Raji (cell line): Measurements from ENCODE around the gene ARTN.

Experiments
- POLR2A ChIP-seq: IDR thresholded peaks from 2 replicates; pipeline ENCODE4 v1.6.1; 2011; ENCODE audit warnings: low read depth, low read length, control low read depth; ENCODE audit not compliant: insufficient read depth

The ARTN gene

DNA sequence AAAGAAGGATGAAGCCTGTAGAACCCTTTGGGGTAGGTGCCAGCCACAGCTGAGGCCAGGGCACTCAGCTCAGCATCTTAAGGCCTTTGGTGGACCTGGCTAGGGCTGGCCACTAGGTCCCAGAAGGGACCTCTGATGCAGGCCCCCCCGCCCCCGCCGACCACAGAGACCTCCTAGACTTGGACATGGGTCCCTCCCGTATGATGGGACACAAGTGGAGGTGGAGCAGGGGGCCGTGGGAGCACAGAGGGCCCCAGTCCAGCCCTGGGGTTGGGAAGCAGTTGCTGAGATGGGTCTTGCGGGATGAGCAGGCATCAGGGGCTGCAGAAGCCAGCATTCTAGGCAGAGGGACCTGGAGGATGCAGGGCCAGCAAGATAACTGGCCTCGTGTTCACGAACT lies 48.6 kb downstream of the ARTN start:
- no peak for TF ChIP-seq POLR2A

DNA sequence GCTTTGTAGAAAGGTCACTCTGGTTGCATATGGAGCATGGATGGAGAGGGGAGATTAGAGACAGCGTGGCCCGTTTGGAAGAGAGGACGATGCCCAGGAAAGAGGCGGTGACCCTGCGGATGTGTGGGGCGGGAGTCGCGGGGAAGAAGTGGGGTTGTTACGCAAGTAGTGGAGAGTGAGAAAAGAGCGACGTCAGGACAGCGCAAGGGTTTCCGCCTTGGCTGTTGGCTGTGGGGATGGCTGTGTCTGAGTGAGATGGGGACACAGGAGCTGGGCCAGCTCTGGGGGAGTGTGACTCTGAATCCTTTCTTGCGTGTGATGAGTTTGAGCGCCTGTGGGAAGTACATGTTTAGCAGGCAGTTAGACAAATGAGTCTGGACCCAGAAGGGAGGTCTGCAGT lies 49.2 kb downstream of the ARTN start:
- TF ChIP-seq POLR2A = no peak

DNA sequence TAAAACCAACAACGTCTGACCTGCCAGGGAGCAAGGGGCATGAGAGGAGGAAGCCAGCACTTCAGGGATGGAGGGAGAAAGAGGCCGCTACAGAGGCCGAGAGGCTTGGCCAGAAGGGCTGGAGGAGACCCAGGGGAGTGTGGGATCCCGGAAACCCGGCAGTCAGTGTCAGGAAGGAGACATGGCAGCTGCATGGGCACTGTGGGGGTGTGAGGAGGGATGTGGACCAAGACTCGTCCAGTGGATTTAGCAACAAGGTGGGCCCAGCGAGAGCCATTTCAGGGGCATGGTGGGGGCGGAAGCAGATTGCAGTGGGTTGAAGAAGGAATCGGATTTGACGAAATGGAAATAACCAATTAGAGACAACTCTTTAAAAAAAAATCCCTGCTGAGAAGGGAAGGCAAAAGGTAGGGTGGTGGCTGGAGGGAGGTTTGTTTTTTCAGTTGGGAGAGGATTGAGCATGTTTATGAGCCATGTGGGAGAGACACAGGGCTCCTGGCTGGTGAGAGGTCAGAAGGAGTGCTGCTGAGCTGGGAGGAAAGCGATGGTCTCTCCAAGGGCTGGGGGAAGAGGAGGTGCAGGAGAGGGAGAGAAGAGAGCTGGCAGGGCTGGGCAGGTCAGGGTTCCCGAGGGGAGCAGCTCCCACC lies 49.8 kb downstream of the ARTN start:
- TF ChIP-seq POLR2A = no peak

- no peak for TF ChIP-seq POLR2A
These were observed 51.3 kb downstream of the ARTN start for GRCh38 chr1:43984855-43985254.

DNA sequence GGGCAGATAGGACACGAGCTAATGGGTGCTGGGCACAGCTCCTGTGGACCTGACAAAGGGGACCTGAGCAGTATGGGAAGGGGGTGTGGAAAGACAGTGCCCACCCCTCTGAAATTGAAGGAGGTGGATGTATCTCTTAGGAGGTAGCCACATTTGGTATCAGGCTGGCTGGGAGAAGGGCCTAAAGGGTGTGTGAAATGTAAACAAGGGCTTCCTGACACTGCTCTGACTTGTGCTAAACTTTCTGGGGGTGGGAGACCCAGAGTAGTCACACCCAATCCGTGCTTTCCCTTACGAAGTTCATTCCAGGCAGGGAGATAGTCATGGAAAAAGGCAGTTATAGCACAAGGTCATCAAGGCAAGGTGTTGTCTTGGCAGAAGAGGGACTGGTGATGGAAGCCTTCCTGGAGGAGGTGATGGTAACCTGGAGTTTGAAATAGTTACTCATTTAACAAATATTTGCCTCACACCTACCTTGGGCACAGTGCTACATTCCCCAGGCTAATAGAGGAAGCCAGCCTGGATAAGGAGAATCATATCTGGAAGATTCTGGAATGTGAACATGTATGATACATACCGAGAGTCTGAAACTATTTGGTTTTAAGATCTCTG lies 52.5 kb downstream of the ARTN start:
- no peak for TF ChIP-seq POLR2A

- TF ChIP-seq POLR2A = no peak
These were observed 53.1 kb downstream of the ARTN start for GRCh38 chr1:43986712-43987111.
